HepG2 (cell line): ENCODE data around the gene TMEM120A. TPM values are rescaled to one million over a fixed set of nuclear protein-coding genes. Genes with fewer than 3 reads are reported as not detected.

Experiments
- ATAC-seq: fragments of 200-7000 bp; cut with Tn5 transposase; 3 replicates; pipeline ENCODE4 v1.9.1; 2020; ENCODE audit warnings: mild to moderate bottlenecking, moderate library complexity
- BruUV-seq: library from RNA; stranded (reverse); fragments of 400-500 nt; replicated peaks from 2 replicates; lab custom pipeline; 2021; lab: Mats Ljungman, UMichigan
- CTCF ChIA-PET: fragments of 300-600 bp; formaldehyde crosslinking; extraction: SDS; loops from one replicate; lab custom pipeline; 2021; ENCODE audit warnings: low total read pairs, inconsistent platforms, low intra/inter-chr PET ratio; lab: Yijun Ruan, JAX
- POLR2A ChIA-PET: fragments of 350-600 bp; sonication (Branson Sonifier 250); formaldehyde crosslinking; loops from one replicate; lab custom pipeline; 2020; ENCODE audit warnings: antibody characterized with exemption, inconsistent platforms; lab: Yijun Ruan, JAX
- DNase-seq: peaks from one replicate; pipeline ENCODE4 v3.0.0-alpha.2; 2015; ENCODE audit warnings: low spot score
- FAIRE-seq: peaks from 3 replicates; lab custom pipeline; 2011; peaks lifted over from hg19 to GRCh38; lab: Jason Lieb, UNC
- H2AFZ ChIP-seq: one replicate; pipeline ENCODE4 v1.6.1; 2011; ENCODE audit warnings: low read length, inconsistent platforms
- H3K27ac ChIP-seq: fragments of 300-600 bp; 3 replicates; pipeline ENCODE4 v1.8.0; 2011; ENCODE audit warnings: mixed run types, mild to moderate bottlenecking, mixed read lengths, low read length, inconsistent platforms; ENCODE audit not compliant: insufficient read depth; ENCODE audit errors: extremely low read length
- H3K27me3 ChIP-seq, 2 experiments: fragments of 200-600 bp in 1 of 2; 2 replicates in 1 of 2; 3 replicates in 1 of 2; pipeline versions ENCODE4 v1.6.0 to v1.8.0; 2011; ENCODE audit warnings: low read length in 2 of 2, mild to moderate bottlenecking in 2 of 2, moderate library complexity in 2 of 2, inconsistent platforms in 1 of 2; ENCODE audit not compliant: insufficient read depth in 2 of 2, control insufficient read depth in 1 of 2
- H3K36me3 ChIP-seq, 2 experiments: fragments of 200-600 bp in 1 of 2; replicated peaks in 1 of 2; 2 replicates in 1 of 2; 3 replicates in 1 of 2; pipeline versions ENCODE4 v1.5.1 to v1.8.0; 2011; ENCODE audit warnings: low read length in 2 of 2, inconsistent platforms in 1 of 2; ENCODE audit not compliant: insufficient read depth in 2 of 2, control insufficient read depth in 1 of 2
- H3K4me1 ChIP-seq: 2 replicates; pipeline ENCODE4 v1.5.1; 2012; ENCODE audit warnings: low read length, inconsistent platforms; ENCODE audit not compliant: insufficient read depth
- H3K4me2 ChIP-seq: 2 replicates; pipeline ENCODE4 v1.6.0; 2011; ENCODE audit warnings: low read depth, low read length, inconsistent platforms
- H3K4me3 ChIP-seq, 3 experiments: fragments of 200-600 bp in 1 of 3; sonication (generic), shearing (Covaris generic) in 1 of 3; replicated peaks in 1 of 3; 2 replicates each; pipeline ENCODE4 v1.5.1; 2011 to 2016; ENCODE audit warnings: low read length in 3 of 3, inconsistent platforms in 2 of 3, low read depth in 2 of 3, mild to moderate bottlenecking in 2 of 3, control low read depth in 1 of 3, mixed read lengths in 1 of 3; ENCODE audit not compliant: insufficient read depth in 1 of 3
- H3K79me2 ChIP-seq: one replicate; pipeline ENCODE4 v1.6.1; 2011; ENCODE audit warnings: low read length, inconsistent platforms; ENCODE audit not compliant: insufficient read depth
- H3K9ac ChIP-seq: 2 replicates; pipeline ENCODE4 v1.6.0; 2011; ENCODE audit warnings: mild to moderate bottlenecking, low read depth, low read length, inconsistent platforms; ENCODE audit not compliant: insufficient read depth
- H3K9me3 ChIP-seq: 2 replicates; pipeline ENCODE4 v1.5.1; 2012; ENCODE audit warnings: mild to moderate bottlenecking, low read length
- H4K20me1 ChIP-seq: 2 replicates; pipeline ENCODE4 v1.6.0; 2011; ENCODE audit warnings: inconsistent platforms, mild to moderate bottlenecking, low read length, moderate library complexity; ENCODE audit not compliant: insufficient read depth
- ATF2 ChIP-seq: sonication (generic); formaldehyde crosslinking; IDR thresholded peaks from 2 replicates; pipeline ENCODE4 v1.4.0; 2020; ENCODE audit warnings: missing genetic modification reagents
- GLI4 ChIP-seq: sonication (generic); formaldehyde crosslinking; IDR thresholded peaks from 2 replicates; pipeline ENCODE4 v1.5.1; 2020; ENCODE audit warnings: missing genetic modification reagents, mild to moderate bottlenecking, moderate library complexity, borderline replicate concordance
- MAFF ChIP-seq: IDR thresholded peaks from 2 replicates; pipeline ENCODE4 v1.6.1; 2011; ENCODE audit warnings: low read depth, low read length, improper control_type of control experiment
- MED8 ChIP-seq: sonication (generic); formaldehyde crosslinking; IDR thresholded peaks from 2 replicates; pipeline ENCODE4 v1.8.1; 2023; ENCODE audit warnings: mild to moderate bottlenecking, missing genetic modification reagents; ENCODE audit not compliant: insufficient replicate concordance
- MEF2D ChIP-seq: sonication (generic); formaldehyde crosslinking; IDR thresholded peaks from 2 replicates; pipeline ENCODE4 v1.5.1; 2020; ENCODE audit warnings: mild to moderate bottlenecking, missing genetic modification reagents
- MTERF4 ChIP-seq: sonication (generic); formaldehyde crosslinking; IDR thresholded peaks from 2 replicates; pipeline ENCODE4 v1.8.0; 2023; ENCODE audit warnings: mild to moderate bottlenecking, missing genetic modification reagents
- PHF20 ChIP-seq: sonication (generic); formaldehyde crosslinking; IDR thresholded peaks from 2 replicates; pipeline ENCODE4 v1.5.0; 2020; ENCODE audit warnings: mild to moderate bottlenecking, missing genetic modification reagents
- RBM39 ChIP-seq: fragments of 200-400 bp; formaldehyde crosslinking; IDR thresholded peaks from one replicate; pipeline ENCODE4 v1.6.1; 2018; ENCODE audit warnings: antibody characterized with exemption, mild to moderate bottlenecking, low read depth, low read length; ENCODE audit not compliant: poor library complexity, severe bottlenecking
- SOX5 ChIP-seq: IDR thresholded peaks from 2 replicates; pipeline ENCODE4 v1.6.1; 2016; ENCODE audit warnings: borderline replicate concordance
- TAF15 ChIP-seq: fragments of 200-400 bp; formaldehyde crosslinking; IDR thresholded peaks from one replicate; pipeline ENCODE4 v1.6.1; 2018; ENCODE audit warnings: mild to moderate bottlenecking, low read depth, low read length; ENCODE audit not compliant: poor library complexity, severe bottlenecking
- TARDBP ChIP-seq: sonication (generic); formaldehyde crosslinking; IDR thresholded peaks from 2 replicates; pipeline ENCODE4 v1.8.0; 2022; ENCODE audit warnings: mild to moderate bottlenecking, missing genetic modification reagents
- ZKSCAN8 ChIP-seq: IDR thresholded peaks from 2 replicates; pipeline ENCODE4 v1.6.1; 2016; ENCODE audit warnings: borderline replicate concordance, missing genetic modification reagents, missing compliant biosample characterization
- ZNF772 ChIP-seq: sonication (generic); formaldehyde crosslinking; IDR thresholded peaks from 2 replicates; pipeline ENCODE4 v1.5.0; 2020; ENCODE audit warnings: mild to moderate bottlenecking, missing genetic modification reagents
- ZNF878 ChIP-seq: sonication (generic); formaldehyde crosslinking; IDR thresholded peaks from 2 replicates; pipeline ENCODE4 v1.8.1; 2023; ENCODE audit warnings: mild to moderate bottlenecking, missing genetic modification reagents, moderate library complexity
- WGBS: methylation state at CpG from one replicate; pipeline ENCODE4 v1.1.6; 2017; ENCODE audit warnings: low lambda C conversion rate; 5-methylcytosine and 5-hydroxymethylcytosine counted together
- in situ Hi-C: cut with HindIII; loops from 2 replicates; pipeline ENCODE4 v1.10.0; 2017; ENCODE audit warnings: low pct_unique_long_range_greater_than_20kb; ENCODE audit not compliant: extremely low pct_ligation_motif_present
- intact Hi-C: fragments of 100-400 bp; cut with micrococcal nuclease; formaldehyde crosslinking; loops from one replicate; pipeline ENCODE4 v1.10.0; 2022; ENCODE audit not compliant: unreplicated experiment
- polyA plus RNA-seq, 8 experiments: library from polyadenylated mRNA; depleted of rRNA in 3 of 8; stranded (reverse) in 7 of 8; unstranded in 1 of 8; fragments of >200 nt; fragmentation: Illumina TruSeq in 4 of 8; extraction: Trizol in 4 of 8; gene quantifications; 2 replicates each; pipeline versions ENCODE4 v1.2.1 to v1.2.3, GENCODE V29; 2011 to 2016; ENCODE audit warnings: low read depth in 4 of 8, missing spikeins in 1 of 8, mixed read lengths in 1 of 8; ENCODE audit not compliant: insufficient read depth in 1 of 8
- total RNA-seq, 5 experiments: library from RNA; depleted of rRNA; stranded (reverse); fragments of >200 nt; fragmentation: Illumina TruSeq; extraction: Trizol; gene quantifications; 2 replicates each; pipeline ENCODE4 v1.2.3, GENCODE V29; 2016; ENCODE audit warnings: low read depth in 1 of 5
- TF ChIP-seq, protein P1 (sequence below): IDR thresholded peaks from 2 replicates; pipeline ENCODE4 v1.6.1; 2016; ENCODE audit warnings: missing genetic modification reagents, missing compliant biosample characterization
- TF ChIP-seq, protein P2 (sequence below): sonication (generic); formaldehyde crosslinking; IDR thresholded peaks from 2 replicates; pipeline ENCODE4 v1.8.1; 2023; ENCODE audit warnings: mild to moderate bottlenecking, missing genetic modification reagents
- TF ChIP-seq, protein P3 (sequence below): sonication (generic); formaldehyde crosslinking; IDR thresholded peaks from 2 replicates; pipeline ENCODE4 v1.4.0; 2020; ENCODE audit warnings: mild to moderate bottlenecking, low read depth, missing genetic modification reagents

The TMEM120A gene
- total and polyA plus RNA-seq, 2 of the 13 experiments (the other 11 are each of a cell fraction or from before 2014, with no cell fraction given) = 40.3 to 102 TPM

DNA sequence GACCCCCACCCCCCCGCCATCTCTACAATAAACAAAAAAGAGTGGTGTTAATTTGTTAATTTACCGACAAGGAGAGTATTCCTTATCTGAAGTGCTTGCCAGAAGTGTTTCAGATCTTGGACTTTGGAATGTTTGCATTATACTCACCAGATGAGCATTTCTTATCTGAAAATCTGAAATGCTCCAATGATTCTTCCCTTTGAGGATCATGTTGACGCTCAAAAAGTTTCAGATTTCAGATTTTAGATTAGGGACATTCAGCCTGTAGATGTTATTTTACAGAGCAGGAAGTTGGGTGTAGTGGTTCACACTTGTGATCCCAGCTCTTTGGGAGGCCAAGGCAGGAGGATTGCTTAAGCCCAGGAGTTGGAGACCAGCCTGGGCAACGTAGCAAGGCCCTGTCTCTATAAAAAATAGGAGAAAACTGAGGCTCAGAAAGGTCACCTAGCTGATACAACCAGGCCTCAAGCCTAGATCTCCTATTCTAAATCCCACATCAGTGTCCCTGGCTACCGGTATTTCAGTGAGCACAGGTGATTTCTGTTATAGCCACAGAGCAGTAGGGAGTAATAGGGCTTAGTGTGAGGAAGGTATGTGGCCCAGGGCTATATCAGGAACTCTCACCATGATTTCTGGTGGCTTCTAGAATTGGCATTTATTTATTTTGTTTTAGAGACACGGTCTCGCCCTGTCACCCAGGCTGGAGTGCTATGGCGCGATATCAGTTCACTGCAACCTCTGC lies 35.4 kb downstream of the TMEM120A start:
- ATAC-seq = no peak
- CTCF ChIA-PET = no interaction called here
- peaks cover 96% of the 10 kb centered on the region for H3K4me1 ChIP-seq
- H2AFZ ChIP-seq = no peak overlapping the region
- POLR2A ChIA-PET = interaction anchor here (0.8 to 2.6 kb wide), 4 partner anchors 13 to 53 kb away, joined by 3 to 7 read pairs (median 3); no protein-coding TSS in a partner anchor
- no TSS peak for BruUV-seq
- peaks cover 64% of the 10 kb centered on the region for H3K79me2 ChIP-seq
- H4K20me1 ChIP-seq = peaks cover 56% of the 10 kb centered on the region
- peaks cover 26 to 82% of the 10 kb centered on the region in 2 experiments for H3K36me3 ChIP-seq
- no peak for FAIRE-seq
- peak overlapping the region; percentile 74 for H3K27ac ChIP-seq
- H3K9ac ChIP-seq = peak overlapping the region; percentile 33; the same call in 1 of the 2 replicates
- no peaks in the 10 kb centered on the region for H3K27me3 ChIP-seq
- 76% methylated on average over 9 of the region's 9 CpGs for WGBS
- peak overlapping the region; percentile 1; the same call in 1 of the 2 replicates for H3K4me2 ChIP-seq
- no peak overlapping the region for H3K4me3 ChIP-seq
- intact Hi-C loops (no loop called here), in situ Hi-C loops (loop anchor here (5.0 kb wide), 1 partner anchor 42 kb away; the partner anchor contains the start of gene POR)
- H3K9me3 ChIP-seq = no peaks in the 10 kb centered on the region
- DNase-seq = peak; percentile 80
- TF ChIP-seq PHF20 (CRISPR knock-in tag) (no peak), MEF2D (CRISPR knock-in tag) (no peak), MED8 (CRISPR knock-in tag) (no peak), ZKSCAN8 (CRISPR knock-in tag) (no peak), TAF15 (no peak), RBM39 (no peak), ZNF772 (peak; percentile 40; the same call in 1 of the 2 replicates), SOX5 (peak; percentile 47; the same call in 1 of the 2 replicates), ZNF878 (CRISPR knock-in tag) (no peak), ATF2 (CRISPR knock-in tag) (no peak), MAFF (no peak), TARDBP (0 out of 2 replicates have a peak, but pooled peaks have one; percentile 20), GLI4 (CRISPR knock-in tag) (no peak), MTERF4 (CRISPR knock-in tag) (no peak)
- TF ChIP-seq, protein P1, sequence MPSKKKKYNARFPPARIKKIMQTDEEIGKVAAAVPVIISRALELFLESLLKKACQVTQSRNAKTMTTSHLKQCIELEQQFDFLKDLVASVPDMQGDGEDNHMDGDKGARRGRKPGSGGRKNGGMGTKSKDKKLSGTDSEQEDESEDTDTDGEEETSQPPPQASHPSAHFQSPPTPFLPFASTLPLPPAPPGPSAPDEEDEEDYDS (CRISPR knock-in tag) = no peak
- TF ChIP-seq, protein P2, sequence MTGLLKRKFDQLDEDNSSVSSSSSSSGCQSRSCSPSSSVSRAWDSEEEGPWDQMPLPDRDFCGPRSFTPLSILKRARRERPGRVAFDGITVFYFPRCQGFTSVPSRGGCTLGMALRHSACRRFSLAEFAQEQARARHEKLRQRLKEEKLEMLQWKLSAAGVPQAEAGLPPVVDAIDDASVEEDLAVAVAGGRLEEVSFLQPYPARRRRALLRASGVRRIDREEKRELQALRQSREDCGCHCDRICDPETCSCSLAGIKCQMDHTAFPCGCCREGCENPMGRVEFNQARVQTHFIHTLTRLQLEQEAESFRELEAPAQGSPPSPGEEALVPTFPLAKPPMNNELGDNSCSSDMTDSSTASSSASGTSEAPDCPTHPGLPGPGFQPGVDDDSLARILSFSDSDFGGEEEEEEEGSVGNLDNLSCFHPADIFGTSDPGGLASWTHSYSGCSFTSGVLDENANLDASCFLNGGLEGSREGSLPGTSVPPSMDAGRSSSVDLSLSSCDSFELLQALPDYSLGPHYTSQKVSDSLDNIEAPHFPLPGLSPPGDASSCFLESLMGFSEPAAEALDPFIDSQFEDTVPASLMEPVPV (CRISPR knock-in tag) = no peak
- TF ChIP-seq, protein P3, sequence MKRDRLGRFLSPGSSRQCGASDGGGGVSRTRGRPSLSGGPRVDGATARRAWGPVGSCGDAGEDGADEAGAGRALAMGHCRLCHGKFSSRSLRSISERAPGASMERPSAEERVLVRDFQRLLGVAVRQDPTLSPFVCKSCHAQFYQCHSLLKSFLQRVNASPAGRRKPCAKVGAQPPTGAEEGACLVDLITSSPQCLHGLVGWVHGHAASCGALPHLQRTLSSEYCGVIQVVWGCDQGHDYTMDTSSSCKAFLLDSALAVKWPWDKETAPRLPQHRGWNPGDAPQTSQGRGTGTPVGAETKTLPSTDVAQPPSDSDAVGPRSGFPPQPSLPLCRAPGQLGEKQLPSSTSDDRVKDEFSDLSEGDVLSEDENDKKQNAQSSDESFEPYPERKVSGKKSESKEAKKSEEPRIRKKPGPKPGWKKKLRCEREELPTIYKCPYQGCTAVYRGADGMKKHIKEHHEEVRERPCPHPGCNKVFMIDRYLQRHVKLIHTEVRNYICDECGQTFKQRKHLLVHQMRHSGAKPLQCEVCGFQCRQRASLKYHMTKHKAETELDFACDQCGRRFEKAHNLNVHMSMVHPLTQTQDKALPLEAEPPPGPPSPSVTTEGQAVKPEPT (CRISPR knock-in tag) = no peak
